HG03064 (cell line): ENCODE results near the gene HSPA6.
"Not testable (repeated sequence)": the region's sequence is repeated elsewhere in the genome, so short reads cannot be mapped to it uniquely, and the experiment has no call there.

Experiments
- ATAC-seq: cut with Tn5 transposase; IDR thresholded peaks from one replicate; pipeline ENCODE4 v1.9.1; 2021; ENCODE audit warnings: low read depth; ENCODE audit not compliant: unreplicated experiment

The HSPA6 gene

DNA sequence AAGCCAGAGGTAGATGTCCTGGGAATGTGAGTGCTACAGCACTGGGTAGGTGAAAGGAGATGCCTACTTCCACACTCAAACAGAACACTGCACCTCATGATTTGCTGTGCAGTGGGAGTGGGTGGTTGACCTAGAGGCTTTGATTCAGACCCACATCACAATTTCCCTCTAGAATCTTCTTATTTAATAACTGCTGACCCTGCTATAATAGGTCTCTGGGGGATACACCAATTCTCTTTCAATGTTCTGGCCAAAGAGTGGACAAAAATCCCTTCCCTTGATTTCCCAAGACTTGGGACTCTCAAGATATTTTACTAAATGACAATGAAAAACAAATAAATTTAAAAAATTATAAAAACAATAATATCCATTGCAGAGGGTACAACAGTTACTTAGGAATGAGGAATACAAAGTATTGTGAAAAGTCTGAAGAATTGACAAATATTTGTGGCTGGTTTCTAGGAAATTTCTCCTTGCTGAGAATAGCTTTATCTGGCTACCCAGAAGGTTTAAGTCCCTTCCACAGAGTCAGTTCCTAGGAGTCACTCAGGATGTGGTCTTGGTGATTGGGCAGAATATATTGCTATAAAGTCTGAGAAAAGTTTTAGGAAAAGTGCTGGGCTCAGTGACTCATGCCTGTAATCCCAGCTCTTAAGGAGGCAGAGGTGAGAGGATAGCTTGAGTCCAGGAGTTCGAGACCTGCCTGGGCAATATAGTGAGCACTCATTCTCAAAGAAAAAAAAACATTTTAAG lies 21.5 kb upstream of the HSPA6 start:
- no peak for ATAC-seq

DNA sequence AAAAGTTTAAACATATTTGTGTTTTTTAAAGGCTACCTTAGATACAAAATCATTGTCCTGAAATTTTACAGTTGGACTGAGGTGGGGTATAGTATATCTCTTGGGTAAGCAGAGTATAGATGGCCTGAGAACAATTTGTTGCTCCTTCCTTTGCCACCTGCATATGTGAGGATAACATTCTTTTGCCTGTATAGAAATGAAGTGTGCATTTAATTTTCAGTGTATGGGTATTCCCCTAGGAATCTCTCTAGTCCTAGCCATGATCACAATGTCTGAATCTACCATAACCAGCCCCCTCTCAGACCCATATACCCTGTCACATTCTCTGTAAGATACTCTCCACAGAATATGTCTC lies 21.0 kb upstream of the HSPA6 start:
- no peak for ATAC-seq

DNA sequence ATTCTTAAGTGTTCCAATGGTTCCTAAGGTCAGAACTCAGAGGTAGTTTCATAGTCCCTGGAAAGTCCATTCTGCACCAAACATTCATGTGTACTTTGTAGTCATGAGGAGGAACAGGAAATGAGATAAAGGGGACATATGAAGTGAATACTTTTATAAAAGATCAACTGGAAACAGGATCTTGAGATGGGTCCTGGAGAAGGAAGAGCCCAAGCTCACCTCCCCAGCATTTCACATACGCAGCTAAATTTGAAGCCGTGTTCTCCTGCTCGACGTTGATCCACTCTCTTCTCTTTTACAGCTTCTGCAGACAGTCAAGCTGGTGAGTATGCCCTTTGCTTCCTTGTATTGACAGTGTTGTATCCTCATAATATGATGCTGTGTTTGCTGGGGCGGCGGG lies 18.7 kb upstream of the HSPA6 start:
- no peak for ATAC-seq

DNA sequence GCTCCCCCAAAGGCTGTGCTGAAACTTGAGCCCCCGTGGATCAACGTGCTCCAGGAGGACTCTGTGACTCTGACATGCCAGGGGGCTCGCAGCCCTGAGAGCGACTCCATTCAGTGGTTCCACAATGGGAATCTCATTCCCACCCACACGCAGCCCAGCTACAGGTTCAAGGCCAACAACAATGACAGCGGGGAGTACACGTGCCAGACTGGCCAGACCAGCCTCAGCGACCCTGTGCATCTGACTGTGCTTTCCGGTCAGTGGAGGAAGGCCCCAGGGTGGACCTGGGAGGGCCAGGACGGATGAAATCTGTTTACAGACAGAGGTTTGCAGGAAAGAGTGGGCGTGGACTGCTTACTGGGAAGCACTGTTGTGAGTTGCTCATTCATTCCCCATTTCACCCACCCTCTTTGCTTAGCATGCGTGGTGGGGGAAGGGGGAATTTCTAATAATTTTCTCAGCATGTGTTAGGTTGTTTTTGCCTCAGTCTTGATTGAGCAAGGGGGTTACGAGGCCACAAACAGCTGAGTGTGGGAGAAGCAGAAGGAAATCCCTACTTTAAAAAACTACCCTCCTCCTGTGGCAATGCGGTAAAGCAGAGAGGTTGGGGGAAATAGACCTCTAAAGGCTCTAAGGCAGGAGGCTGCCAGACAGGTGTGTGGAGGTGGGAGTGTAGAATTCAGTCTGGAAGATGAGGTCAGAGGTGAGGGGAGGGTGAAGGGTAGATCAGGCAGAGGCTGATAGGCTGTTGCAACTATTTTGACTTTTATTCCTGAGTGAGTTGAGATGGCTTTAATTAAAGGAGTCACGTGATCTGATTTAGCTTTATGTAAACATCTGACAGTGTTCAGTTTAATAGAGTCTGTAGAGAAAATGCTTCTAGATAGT lies 17.8 kb upstream of the HSPA6 start:
- no peak for ATAC-seq

DNA sequence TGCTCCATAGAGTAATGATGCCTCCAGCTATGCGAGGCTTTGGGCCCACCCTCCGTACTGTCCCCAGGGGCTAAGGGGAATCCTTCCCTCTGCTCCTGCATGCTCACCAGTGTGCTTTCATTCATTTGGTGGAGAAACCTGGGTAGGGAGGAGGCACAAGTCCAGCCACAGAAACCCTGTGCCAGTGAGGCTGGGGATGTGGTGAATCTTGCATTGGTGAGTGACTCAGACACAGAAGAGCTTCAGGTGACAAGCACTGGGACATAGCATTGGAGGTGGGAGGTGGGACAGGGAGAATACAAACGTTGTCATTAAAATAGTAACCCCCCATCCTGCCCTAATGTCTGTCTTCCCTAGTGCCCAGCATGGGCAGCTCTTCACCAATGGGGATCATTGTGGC lies 13.9 kb upstream of the HSPA6 start:
- no peak for ATAC-seq

DNA sequence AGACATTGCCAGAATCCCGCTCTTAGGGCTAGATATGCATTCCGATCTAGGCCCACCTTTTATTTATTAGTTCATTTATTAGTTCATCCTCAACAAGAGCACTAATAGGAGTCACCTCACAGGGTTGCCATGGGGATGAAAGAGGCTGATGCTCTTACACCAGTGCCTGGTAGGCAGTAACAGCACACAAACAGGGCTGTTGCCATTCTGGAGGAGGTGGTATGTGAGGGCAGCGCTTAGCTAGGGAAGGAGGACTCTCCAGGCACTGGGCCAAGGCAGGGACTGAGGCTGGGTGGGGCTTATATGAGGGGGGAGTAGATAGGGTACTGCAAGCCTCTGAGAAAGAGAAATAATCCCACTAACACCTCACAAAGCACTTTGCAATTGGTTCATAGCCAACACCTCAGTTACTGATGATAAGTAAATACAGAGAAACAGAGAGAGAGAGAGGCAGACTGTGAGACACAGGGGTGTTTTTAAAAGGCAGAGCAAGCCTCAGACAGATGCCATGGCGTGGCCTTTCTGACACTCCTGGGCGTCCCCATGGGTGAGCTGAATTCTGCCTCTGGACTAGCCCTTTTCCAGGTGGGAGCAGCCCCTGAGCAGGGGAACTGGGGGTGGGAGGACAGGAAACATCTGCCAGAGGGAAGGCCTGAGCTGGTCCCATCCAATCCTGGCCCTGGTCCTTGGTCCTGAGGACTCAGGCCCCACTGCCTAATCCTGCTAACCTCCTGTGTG lies 13.2 kb upstream of the HSPA6 start:
- ATAC-seq = no peak

DNA sequence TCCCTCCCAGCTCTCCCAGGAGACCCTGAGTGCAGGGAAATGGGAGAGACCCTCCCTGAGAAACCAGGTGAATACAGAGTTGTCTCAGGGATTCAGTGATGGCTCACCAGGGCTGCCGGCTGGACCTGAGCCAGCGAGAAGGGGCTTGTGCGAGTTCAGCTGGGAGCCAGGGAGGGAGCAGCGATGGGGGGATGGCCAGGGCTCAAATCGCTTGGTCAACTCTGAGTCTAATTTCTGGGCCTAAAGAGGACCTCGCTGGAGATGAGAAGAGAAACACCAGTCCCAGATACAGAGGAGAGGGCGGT lies 12.6 kb upstream of the HSPA6 start:
- ATAC-seq = no peak

DNA sequence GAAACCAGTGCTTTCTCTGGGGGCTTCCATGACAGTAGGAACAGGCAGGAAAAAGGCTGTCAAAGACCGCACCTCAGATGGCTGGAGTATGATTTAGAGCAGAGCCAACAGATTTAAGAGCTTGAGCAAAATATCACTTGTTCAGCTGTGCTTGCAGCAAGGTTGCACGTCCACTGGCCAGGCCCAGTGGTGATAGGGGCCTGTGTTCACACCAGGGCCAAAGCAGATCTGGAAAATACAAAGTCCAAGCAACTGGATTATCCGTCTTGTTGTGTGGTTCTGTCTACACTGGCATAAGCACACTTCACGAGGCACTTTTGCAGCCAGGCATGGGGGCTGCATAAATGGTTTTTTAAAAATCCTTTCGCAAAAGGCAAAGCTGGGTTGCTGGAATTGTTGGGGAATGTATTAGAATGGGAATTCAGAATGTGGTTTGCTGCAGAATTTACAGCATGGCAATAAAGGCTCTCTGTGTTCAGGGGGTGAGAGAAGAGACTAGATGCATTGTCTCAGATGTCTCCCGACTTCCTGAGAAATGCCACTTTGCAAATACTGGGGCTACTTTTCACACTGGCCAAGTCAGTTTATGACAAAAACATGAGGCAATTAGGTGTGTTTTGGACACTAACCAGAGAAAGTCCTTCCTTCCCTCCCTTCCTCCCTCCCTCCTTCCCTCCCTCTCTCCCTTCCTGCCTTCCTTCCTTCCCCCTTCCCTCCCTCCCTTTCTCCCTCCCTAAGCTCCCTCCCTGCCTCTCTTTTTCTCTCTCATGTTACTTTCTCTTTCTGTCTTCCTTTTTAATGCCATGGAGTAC lies 11.5 kb upstream of the HSPA6 start:
- ATAC-seq = not testable (repeated sequence)

DNA sequence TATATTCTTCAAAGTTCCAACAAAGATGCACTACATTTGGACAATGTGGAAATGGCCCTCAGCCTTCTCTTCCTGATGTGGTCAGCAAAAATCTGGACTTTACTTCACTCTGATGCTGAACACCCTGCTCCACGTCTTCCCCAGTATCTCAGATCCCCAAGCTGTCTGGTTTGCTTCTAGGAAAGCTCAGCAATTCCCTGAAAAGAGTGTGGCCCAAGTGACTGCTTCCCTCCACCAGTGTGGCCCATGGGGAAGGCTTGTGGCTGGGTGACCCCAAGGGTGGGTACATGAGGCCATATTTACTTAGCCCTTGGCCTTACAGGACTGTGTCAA lies 10.9 kb upstream of the HSPA6 start:
- ATAC-seq = not testable (repeated sequence)

DNA sequence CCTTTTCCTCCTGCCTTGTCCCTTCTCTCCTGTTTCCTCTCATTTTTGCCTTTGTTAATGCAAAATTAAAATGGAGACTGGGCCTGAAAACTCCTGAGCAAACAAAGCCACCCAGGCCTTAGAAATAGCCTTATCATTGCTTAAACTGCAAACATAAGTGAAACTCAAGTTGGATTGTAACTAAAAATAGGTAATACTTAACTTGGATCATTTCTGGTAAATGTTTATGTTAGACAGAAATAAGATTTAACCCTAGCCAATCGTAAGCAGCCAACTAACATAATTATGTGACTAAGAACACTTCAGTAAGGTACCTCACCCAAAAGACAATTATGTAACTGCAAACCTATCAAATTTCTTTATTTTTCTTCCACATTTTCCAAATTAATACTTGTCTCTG lies 10.4 kb upstream of the HSPA6 start:
- ATAC-seq = not testable (repeated sequence)

DNA sequence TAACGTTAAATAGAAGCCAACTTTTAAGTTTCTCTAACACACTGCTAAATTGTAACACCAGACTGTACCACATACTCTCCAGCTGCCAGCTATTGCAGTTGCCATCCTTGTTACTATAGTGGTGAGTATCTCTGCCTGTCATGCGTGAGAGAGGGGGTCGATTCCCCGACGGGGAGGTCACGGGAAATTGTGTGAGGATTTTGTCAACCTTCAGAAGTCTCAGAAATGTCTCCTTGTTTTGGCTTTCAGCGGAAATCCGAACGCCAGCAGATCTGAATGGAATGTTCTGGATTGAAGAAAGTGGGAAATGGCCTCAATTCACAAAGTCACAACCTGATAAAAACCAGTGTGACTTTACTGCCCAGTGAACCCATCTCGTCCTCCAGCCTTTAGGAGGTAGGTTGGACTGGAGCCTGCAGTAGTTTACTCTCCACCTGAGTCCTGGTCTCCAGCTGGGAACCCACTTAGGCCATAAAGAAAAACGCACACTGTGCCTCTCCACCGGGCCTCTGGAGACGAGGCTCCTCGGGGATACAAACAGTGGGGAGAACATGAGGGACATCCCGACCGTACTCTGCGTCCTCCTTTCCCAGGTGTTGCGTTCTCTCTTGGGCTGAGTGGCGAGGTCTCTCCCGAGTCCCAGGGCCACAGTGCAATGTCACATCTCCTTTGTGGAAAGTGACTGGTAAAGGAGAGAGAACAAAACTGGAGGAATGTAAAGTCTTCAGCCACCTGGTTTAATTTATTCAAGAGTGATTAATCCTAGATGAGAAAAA lies 1.1 kb upstream of the HSPA6 start:
- ATAC-seq = not testable (repeated sequence)

DNA sequence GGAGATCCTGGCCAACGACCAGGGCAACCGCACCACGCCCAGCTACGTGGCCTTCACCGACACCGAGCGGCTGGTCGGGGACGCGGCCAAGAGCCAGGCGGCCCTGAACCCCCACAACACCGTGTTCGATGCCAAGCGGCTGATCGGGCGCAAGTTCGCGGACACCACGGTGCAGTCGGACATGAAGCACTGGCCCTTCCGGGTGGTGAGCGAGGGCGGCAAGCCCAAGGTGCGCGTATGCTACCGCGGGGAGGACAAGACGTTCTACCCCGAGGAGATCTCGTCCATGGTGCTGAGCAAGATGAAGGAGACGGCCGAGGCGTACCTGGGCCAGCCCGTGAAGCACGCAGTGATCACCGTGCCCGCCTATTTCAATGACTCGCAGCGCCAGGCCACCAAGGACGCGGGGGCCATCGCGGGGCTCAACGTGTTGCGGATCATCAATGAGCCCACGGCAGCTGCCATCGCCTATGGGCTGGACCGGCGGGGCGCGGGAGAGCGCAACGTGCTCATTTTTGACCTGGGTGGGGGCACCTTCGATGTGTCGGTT lies 477 bp downstream of the HSPA6 start:
- ATAC-seq = peak; percentile 5

DNA sequence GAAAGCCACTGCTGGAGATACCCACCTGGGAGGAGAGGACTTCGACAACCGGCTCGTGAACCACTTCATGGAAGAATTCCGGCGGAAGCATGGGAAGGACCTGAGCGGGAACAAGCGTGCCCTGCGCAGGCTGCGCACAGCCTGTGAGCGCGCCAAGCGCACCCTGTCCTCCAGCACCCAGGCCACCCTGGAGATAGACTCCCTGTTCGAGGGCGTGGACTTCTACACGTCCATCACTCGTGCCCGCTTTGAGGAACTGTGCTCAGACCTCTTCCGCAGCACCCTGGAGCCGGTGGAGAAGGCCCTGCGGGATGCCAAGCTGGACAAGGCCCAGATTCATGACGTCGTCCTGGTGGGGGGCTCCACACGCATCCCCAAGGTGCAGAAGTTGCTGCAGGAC lies 981 bp downstream of the HSPA6 start:
- not testable (repeated sequence) for ATAC-seq

DNA sequence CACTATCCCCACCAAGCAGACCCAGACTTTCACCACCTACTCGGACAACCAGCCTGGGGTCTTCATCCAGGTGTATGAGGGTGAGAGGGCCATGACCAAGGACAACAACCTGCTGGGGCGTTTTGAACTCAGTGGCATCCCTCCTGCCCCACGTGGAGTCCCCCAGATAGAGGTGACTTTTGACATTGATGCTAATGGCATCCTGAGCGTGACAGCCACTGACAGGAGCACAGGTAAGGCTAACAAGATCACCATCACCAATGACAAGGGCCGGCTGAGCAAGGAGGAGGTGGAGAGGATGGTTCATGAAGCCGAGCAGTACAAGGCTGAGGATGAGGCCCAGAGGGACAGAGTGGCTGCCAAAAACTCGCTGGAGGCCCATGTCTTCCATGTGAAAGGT lies 1.6 kb downstream of the HSPA6 start:
- not testable (repeated sequence) for ATAC-seq

DNA sequence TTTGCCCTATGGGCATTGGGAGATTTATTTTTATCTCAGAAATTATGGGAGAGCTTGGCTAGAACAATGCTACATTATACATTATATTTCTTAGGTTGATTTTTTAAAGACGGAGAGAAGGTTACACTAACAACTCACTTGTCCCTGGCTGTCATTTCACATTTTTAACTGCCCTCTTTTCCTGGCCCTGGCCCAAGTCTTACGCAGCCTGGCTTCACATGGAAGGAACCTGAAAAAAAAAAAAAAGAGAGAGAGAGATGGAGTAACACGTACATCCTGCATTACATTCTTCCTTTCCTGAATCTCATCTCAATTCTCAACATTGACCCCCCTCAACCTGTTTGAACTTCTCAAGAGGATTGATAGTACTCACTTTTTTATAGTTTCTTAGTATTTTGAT lies 4.2 kb downstream of the HSPA6 start:
- not testable (repeated sequence) for ATAC-seq

DNA sequence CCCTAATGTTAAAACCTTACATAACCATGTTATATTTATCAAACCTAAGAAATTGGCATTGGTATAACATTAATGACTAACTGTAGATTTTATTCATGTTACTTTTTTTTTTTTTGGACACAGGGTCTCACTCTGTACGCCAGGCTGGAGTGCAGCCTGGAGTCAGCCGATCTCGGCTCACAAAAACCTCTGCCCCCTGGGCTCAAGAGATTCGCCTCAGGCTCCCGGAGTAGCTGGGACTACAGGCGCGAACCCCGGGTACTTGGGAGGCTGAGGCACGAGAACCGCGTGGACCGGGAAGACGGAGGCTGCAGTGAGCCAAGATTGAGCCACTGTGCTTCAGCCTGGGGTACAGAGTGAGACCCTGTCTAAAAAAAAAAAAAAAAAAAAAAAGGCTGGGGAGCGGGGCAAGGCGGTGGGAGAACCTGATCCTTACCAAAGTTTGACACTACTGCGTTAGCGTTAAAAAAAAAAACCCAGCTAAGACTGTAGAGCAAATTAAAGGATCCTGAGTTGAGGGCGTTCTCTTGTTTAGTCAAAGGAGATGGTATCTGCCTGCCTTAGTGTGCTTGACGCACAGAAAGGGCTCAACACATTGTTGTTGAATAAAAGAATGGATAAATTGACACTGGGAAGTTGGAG lies 5.2 kb downstream of the HSPA6 start:
- not testable (repeated sequence) for ATAC-seq

DNA sequence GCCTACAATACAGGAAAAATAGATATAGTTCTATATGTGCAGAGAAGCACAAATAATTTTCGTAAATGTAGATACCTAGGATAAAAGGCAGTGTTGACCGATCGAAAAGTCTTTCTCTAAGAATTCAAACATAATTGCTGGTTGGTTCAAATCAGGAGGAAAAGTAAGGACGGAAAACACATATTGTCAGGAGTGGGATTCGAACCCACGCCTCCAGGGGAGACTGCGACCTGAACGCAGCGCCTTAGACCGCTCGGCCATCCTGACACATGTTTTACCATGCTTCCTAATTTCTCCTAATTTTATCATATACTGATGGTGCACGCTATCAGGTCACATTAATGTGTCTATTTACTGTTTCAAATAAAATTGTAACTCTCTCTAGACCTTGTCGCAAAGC lies 5.8 kb downstream of the HSPA6 start:
- not testable (repeated sequence) for ATAC-seq

DNA sequence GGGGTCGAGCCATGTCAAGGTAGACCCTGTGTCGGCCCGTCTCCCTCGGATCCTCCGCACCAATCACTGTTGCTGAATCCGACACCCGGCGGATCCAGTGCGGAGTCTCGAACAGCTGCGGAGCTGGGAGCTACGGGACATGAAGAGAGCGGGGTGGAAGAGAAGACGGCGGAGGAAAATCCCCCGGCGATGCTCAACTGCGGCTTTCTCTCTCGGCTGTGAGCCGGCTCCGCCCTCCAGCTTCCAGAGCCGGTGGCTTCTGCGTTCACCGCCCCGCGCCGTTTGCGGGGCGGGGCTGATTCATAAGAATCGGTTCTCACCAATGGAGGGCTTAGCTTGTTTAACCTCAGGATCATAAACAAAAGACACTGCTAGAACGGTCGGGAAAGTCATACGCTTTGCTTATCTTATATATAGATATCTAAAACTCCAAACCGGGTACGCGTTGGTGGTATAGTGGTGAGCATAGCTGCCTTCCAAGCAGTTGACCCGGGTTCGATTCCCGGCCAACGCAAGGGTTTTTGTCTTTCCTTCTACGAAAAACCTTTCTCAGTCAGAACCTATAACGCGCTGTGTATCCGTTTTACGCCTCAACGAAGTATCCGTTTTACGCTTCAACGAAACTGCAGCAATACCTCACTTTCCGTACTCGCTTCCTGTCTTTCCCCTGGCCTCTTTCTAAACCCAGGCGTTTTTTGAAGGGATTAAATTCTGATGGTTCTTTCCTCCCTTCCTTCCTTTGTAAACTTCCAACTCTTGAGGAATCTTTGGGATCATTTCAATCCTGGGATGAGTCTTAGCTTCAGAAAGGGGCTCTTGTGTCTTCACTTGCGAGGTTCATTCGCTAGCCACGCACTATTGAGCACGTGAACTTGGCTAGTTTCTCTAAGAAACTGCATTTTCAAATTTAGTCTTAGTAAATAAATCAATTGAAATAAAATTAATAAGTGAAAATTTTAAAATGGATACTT lies 6.6 kb downstream of the HSPA6 start:
- peak; percentile 61 for ATAC-seq
